Left hindlimb (tissue), 1 donor: ENCODE measurements around the gene GNPAT.
"Not testable (repeated sequence)": the region's sequence is repeated elsewhere in the genome, so short reads cannot be mapped to it uniquely, and the experiment has no call there.

Source experiments
- DNase-seq: peaks from one replicate; pipeline ENCODE4 v3.0.0-alpha.2; 2018

Gene GNPAT

GRCh38 chr1:231240883-231241735 lies at the start of gene GNPAT:
GNPAT (plus strand) TSS chr1:231241212; CDS start chr1:231241379, 167 bp downstream.
- peak; percentile 91 for DNase-seq

- DNase-seq, result no peak
Measured at GRCh38 chr1:231192620-231193163, 48.3 kb upstream of the GNPAT start.

GRCh38 chr1:231193710-231194340 lies 47.2 kb upstream of the GNPAT start:
- no peak for DNase-seq

GRCh38 chr1:231194476-231194842 lies 46.6 kb upstream of the GNPAT start:
- DNase-seq, result no peak

- DNase-seq, result no peak
Measured at GRCh38 chr1:231194843-231195516, 46.0 kb upstream of the GNPAT start.

GRCh38 chr1:231196307-231196706 lies 44.7 kb upstream of the GNPAT start:
- DNase-seq, result no peak

GRCh38 chr1:231196728-231197127 lies 44.3 kb upstream of the GNPAT start:
- no peak for DNase-seq

GRCh38 chr1:231199868-231200267 lies 41.1 kb upstream of the GNPAT start:
- no peak for DNase-seq

GRCh38 chr1:231200388-231201031 lies 40.5 kb upstream of the GNPAT start:
- no peak for DNase-seq

GRCh38 chr1:231201375-231201978 lies 39.5 kb upstream of the GNPAT start:
- DNase-seq, result no peak

- DNase-seq, result no peak
Measured at GRCh38 chr1:231201979-231202633, 38.9 kb upstream of the GNPAT start.

- DNase-seq, result no peak
Measured at GRCh38 chr1:231203259-231204057, 37.6 kb upstream of the GNPAT start.

- no peak for DNase-seq
Measured at GRCh38 chr1:231206856-231207255, 34.2 kb upstream of the GNPAT start.

GRCh38 chr1:231207437-231207836 lies 33.6 kb upstream of the GNPAT start:
- DNase-seq, result no peak

- no peak for DNase-seq
Measured at GRCh38 chr1:231208980-231209379, 32.0 kb upstream of the GNPAT start.

- no peak for DNase-seq
Measured at GRCh38 chr1:231209531-231209930, 31.5 kb upstream of the GNPAT start.

- no peak for DNase-seq
Measured at GRCh38 chr1:231210126-231210525, 30.9 kb upstream of the GNPAT start.

GRCh38 chr1:231211005-231211857 lies 29.8 kb upstream of the GNPAT start:
- DNase-seq, result peak; percentile 83

GRCh38 chr1:231212301-231212700 lies 28.7 kb upstream of the GNPAT start:
- DNase-seq, result not testable (repeated sequence)
